HepG2 (cell line): ENCODE data around the gene TBC1D20. TPM values are rescaled to one million over a fixed set of nuclear protein-coding genes. Genes with fewer than 3 reads are reported as not detected.

Experiments used
- CEBPB ChIP-seq: IDR thresholded peaks from 2 replicates; pipeline ENCODE4 v1.6.1; 2011; ENCODE audit warnings: low read depth, low read length, improper control_type of control experiment, borderline replicate concordance
- CENPT ChIP-seq: sonication (generic); formaldehyde crosslinking; IDR thresholded peaks from 2 replicates; pipeline ENCODE4 v1.8.0; 2022; ENCODE audit warnings: low read depth, mild to moderate bottlenecking, moderate library complexity, missing genetic modification reagents
- GLMP ChIP-seq: sonication (generic); formaldehyde crosslinking; IDR thresholded peaks from 2 replicates; pipeline ENCODE4 v1.9.0; 2021; ENCODE audit warnings: missing genetic modification reagents, mild to moderate bottlenecking, borderline replicate concordance
- HES4 ChIP-seq: sonication (generic); formaldehyde crosslinking; IDR thresholded peaks from 2 replicates; pipeline ENCODE4 v1.9.0; 2021; ENCODE audit warnings: mild to moderate bottlenecking, missing genetic modification reagents, borderline replicate concordance
- MIER2 ChIP-seq: IDR thresholded peaks from 2 replicates; pipeline ENCODE4 v1.6.1; 2016; ENCODE audit warnings: missing biosample characterization, missing genetic modification reagents
- NFIB ChIP-seq: sonication (generic); formaldehyde crosslinking; IDR thresholded peaks from 2 replicates; pipeline ENCODE4 v1.9.0; 2021; ENCODE audit warnings: missing genetic modification reagents, mild to moderate bottlenecking, borderline replicate concordance
- ZBTB37 ChIP-seq: sonication (generic); formaldehyde crosslinking; IDR thresholded peaks from 2 replicates; pipeline ENCODE4 v1.4.0; 2020; ENCODE audit warnings: mild to moderate bottlenecking, missing genetic modification reagents
- ZMYM2 ChIP-seq: sonication (generic); formaldehyde crosslinking; IDR thresholded peaks from 2 replicates; pipeline ENCODE4 v1.8.0; 2022; ENCODE audit warnings: mild to moderate bottlenecking, missing genetic modification reagents
- ZNF230 ChIP-seq: sonication (generic); formaldehyde crosslinking; IDR thresholded peaks from 2 replicates; pipeline ENCODE4 v1.4.0; 2020; ENCODE audit warnings: mild to moderate bottlenecking, missing genetic modification reagents
- ZNF562 ChIP-seq: sonication (generic); formaldehyde crosslinking; IDR thresholded peaks from 2 replicates; pipeline ENCODE4 v1.8.0; 2022; ENCODE audit warnings: missing genetic modification reagents, borderline replicate concordance
- ZNF672 ChIP-seq: sonication (generic); formaldehyde crosslinking; IDR thresholded peaks from 2 replicates; pipeline ENCODE4 v1.8.1; 2022; ENCODE audit warnings: missing genetic modification reagents
- polyA plus RNA-seq, 8 experiments: library from polyadenylated mRNA; depleted of rRNA in 3 of 8; stranded (reverse) in 7 of 8; unstranded in 1 of 8; fragments of >200 nt; fragmentation: Illumina TruSeq in 4 of 8; extraction: Trizol in 4 of 8; gene quantifications; 2 replicates each; pipeline versions ENCODE4 v1.2.1 to v1.2.3, GENCODE V29; 2011 to 2016; ENCODE audit warnings: low read depth in 4 of 8, missing spikeins in 1 of 8, mixed read lengths in 1 of 8; ENCODE audit not compliant: insufficient read depth in 1 of 8
- total RNA-seq, 5 experiments: library from RNA; depleted of rRNA; stranded (reverse); fragments of >200 nt; fragmentation: Illumina TruSeq; extraction: Trizol; gene quantifications; 2 replicates each; pipeline ENCODE4 v1.2.3, GENCODE V29; 2016; ENCODE audit warnings: low read depth in 1 of 5
- TF ChIP-seq, protein P1 (sequence below): sonication (generic); formaldehyde crosslinking; IDR thresholded peaks from 2 replicates; pipeline ENCODE4 v1.4.0; 2020; ENCODE audit warnings: mild to moderate bottlenecking, missing genetic modification reagents, borderline replicate concordance
- TF ChIP-seq, protein P2 (sequence below): IDR thresholded peaks from 2 replicates; pipeline ENCODE4 v1.6.1; 2016; ENCODE audit warnings: missing biosample characterization, missing genetic modification reagents, low read depth
- TF ChIP-seq, protein P3 (sequence below): fragments of 450-650 bp; IDR thresholded peaks from 2 replicates; pipeline ENCODE4 v1.6.1; 2017; ENCODE audit warnings: mild to moderate bottlenecking

TBC1D20 gene
- total and polyA plus RNA-seq, 2 of the 13 experiments (the other 11 are each of a cell fraction or from before 2014, with no cell fraction given), result 36.6 to 47.1 TPM

- TF ChIP-seq, protein P1, sequence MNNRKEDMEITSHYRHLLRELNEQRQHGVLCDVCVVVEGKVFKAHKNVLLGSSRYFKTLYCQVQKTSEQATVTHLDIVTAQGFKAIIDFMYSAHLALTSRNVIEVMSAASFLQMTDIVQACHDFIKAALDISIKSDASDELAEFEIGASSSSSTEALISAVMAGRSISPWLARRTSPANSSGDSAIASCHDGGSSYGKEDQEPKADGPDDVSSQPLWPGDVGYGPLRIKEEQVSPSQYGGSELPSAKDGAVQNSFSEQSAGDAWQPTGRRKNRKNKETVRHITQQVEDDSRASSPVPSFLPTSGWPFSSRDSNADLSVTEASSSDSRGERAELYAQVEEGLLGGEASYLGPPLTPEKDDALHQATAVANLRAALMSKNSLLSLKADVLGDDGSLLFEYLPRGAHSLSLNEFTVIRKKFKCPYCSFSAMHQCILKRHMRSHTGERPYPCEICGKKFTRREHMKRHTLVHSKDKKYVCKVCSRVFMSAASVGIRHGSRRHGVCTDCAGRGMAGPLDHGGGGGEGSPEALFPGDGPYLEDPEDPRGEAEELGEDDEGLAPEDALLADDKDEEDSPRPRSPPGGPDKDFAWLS (CRISPR knock-in tag), result peak; percentile 40; the same call in 1 of the 2 replicates
- TF ChIP-seq ZNF672 (CRISPR knock-in tag), result no peak
- TF ChIP-seq HES4 (CRISPR knock-in tag), result 0 out of 2 replicates have a peak, but pooled peaks have one; percentile 39
- TF ChIP-seq NFIB, result no peak
- no peak for TF ChIP-seq GLMP (CRISPR knock-in tag)
- TF ChIP-seq CENPT (CRISPR knock-in tag), result no peak
- TF ChIP-seq, protein P2, sequence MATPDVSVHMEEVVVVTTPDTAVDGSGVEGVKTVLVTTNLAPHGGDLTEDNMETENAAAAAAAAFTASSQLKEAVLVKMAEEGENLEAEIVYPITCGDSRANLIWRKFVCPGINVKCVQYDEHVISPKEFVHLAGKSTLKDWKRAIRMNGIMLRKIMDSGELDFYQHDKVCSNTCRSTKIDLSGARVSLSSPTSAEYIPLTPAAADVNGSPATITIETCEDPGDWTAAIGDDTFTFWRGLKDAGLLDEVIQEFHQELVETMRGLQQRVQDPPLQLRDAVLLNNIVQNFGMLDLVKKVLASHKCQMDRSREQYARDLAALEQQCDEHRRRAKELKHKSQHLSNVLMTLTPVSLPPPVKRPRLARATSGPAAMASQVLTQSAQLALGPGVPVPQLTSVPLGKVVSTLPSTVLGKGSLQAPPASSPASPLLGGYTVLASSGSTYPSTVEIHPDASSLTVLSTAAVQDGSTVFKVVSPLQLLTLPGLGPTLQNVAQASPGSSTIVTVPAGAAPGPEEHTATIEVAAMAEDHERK (CRISPR knock-in tag), result no peak
- peak; percentile 64; the same call in 1 of the 2 replicates for TF ChIP-seq ZNF230 (CRISPR knock-in tag)
- TF ChIP-seq, protein P3, sequence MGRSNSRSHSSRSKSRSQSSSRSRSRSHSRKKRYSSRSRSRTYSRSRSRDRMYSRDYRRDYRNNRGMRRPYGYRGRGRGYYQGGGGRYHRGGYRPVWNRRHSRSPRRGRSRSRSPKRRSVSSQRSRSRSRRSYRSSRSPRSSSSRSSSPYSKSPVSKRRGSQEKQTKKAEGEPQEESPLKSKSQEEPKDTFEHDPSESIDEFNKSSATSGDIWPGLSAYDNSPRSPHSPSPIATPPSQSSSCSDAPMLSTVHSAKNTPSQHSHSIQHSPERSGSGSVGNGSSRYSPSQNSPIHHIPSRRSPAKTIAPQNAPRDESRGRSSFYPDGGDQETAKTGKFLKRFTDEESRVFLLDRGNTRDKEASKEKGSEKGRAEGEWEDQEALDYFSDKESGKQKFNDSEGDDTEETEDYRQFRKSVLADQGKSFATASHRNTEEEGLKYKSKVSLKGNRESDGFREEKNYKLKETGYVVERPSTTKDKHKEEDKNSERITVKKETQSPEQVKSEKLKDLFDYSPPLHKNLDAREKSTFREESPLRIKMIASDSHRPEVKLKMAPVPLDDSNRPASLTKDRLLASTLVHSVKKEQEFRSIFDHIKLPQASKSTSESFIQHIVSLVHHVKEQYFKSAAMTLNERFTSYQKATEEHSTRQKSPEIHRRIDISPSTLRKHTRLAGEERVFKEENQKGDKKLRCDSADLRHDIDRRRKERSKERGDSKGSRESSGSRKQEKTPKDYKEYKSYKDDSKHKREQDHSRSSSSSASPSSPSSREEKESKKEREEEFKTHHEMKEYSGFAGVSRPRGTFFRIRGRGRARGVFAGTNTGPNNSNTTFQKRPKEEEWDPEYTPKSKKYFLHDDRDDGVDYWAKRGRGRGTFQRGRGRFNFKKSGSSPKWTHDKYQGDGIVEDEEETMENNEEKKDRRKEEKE, result no peak
- no peak for TF ChIP-seq CEBPB
- TF ChIP-seq ZMYM2, result 0 out of 2 replicates have a peak, but pooled peaks have one; percentile 27
- TF ChIP-seq ZNF562 (CRISPR knock-in tag), result no peak
- TF ChIP-seq MIER2 (CRISPR knock-in tag), result no peak
- peak; percentile 46; the same call in 1 of the 2 replicates for TF ChIP-seq ZBTB37 (CRISPR knock-in tag)
These were observed 53.3 kb downstream of the TBC1D20 start (continued) for GRCh38 chr20:408843-409696.
